Measurements from ENCODE around the gene KIF20A. TPM values are rescaled to one million over a fixed set of nuclear protein-coding genes. Genes with fewer than 3 reads are reported as not detected.
A peak's percentile ranks its signal among the peaks of the same experiment; 100 is the strongest.

The KIF20A gene
- total RNA-seq (ENCODE audit: unreplicated experiment), result 8.7 TPM
- long read RNA-seq, partial matches to known transcripts, result 0 of 4 reads
- long read RNA-seq, other reads (novel, unspliced or antisense), result 0 of 4 reads

GRCh38 chr5:138178516-138179276, at the start of gene KIF20A, which contains the start of gene BRD8:
TSS of gene KIF20A (plus strand) at chr5:138179112. CDS start at chr5:138179681, 569 bp downstream.
TSS of gene BRD8 (minus strand) at chr5:138178630. CDS start at chr5:138178614, 16 bp downstream.
- DNase-seq, result peak; percentile 91
- no peak for TF ChIP-seq CTCF (IDR thresholded peaks at IDR 0.05; ENCODE audit: partially characterized antibody, unreplicated experiment)
- Mint-ChIP-seq H3K27me3 (ENCODE audit: unreplicated experiment) (peaks cover 3% of the 10 kb centered on the region), H3K27ac (ENCODE audit: unreplicated experiment) (no peak within 1 kb of the TSS), H3K36me3 (ENCODE audit: unreplicated experiment) (no peaks in the 10 kb centered on the region), H3K4me1 (ENCODE audit: low read depth, unreplicated experiment) (peaks cover 7% of the 10 kb centered on the region), H3K4me3 (ENCODE audit: unreplicated experiment) (no peak within 1 kb of the TSS), H3K9me3 (ENCODE audit: unreplicated experiment) (no peaks in the 10 kb centered on the region)

- TF ChIP-seq CTCF (IDR thresholded peaks at IDR 0.05; ENCODE audit: partially characterized antibody, unreplicated experiment), result no peak
- H3K4me1 Mint-ChIP-seq (ENCODE audit: low read depth, unreplicated experiment), result no peaks in the 10 kb centered on the region
Observed at GRCh38 chr5:138129347-138129746, 49.6 kb upstream of the KIF20A start.

GRCh38 chr5:138132543-138132942, 46.4 kb upstream of the KIF20A start:
- DNase-seq, result no peak
- H3K36me3 Mint-ChIP-seq (ENCODE audit: unreplicated experiment), result no peaks in the 10 kb centered on the region
- H3K4me1 Mint-ChIP-seq (ENCODE audit: low read depth, unreplicated experiment), result no peaks in the 10 kb centered on the region
- H3K27ac Mint-ChIP-seq (ENCODE audit: unreplicated experiment), result no peak overlapping the region
- H3K9me3 Mint-ChIP-seq (ENCODE audit: unreplicated experiment), result no peaks in the 10 kb centered on the region
- TF ChIP-seq CTCF (IDR thresholded peaks at IDR 0.05; ENCODE audit: partially characterized antibody, unreplicated experiment), result no peak
- H3K4me3 Mint-ChIP-seq (ENCODE audit: unreplicated experiment), result no peak overlapping the region
- no peaks in the 10 kb centered on the region for H3K27me3 Mint-ChIP-seq (ENCODE audit: unreplicated experiment)

More at GRCh38 chr5:138129347-138129746, 49.6 kb upstream of the KIF20A start:
- Mint-ChIP-seq H3K27me3 (ENCODE audit: unreplicated experiment) (peaks cover 2% of the 10 kb centered on the region), H3K36me3 (ENCODE audit: unreplicated experiment) (no peaks in the 10 kb centered on the region), H3K27ac (ENCODE audit: unreplicated experiment) (no peak overlapping the region), H3K4me3 (ENCODE audit: unreplicated experiment) (no peak overlapping the region), H3K9me3 (ENCODE audit: unreplicated experiment) (no peaks in the 10 kb centered on the region)
- DNase-seq, result no peak

- no peaks in the 10 kb centered on the region for H3K36me3 Mint-ChIP-seq (ENCODE audit: unreplicated experiment)
- H3K27ac Mint-ChIP-seq (ENCODE audit: unreplicated experiment), result no peak within 1 kb of the TSS
- peak; percentile 81 for DNase-seq
- no peaks in the 10 kb centered on the region for H3K27me3 Mint-ChIP-seq (ENCODE audit: unreplicated experiment)
- peak within 1 kb of the TSS; percentile 84 for H3K4me3 Mint-ChIP-seq (ENCODE audit: unreplicated experiment)
- no peaks in the 10 kb centered on the region for H3K4me1 Mint-ChIP-seq (ENCODE audit: low read depth, unreplicated experiment)
- TF ChIP-seq CTCF (IDR thresholded peaks at IDR 0.05; ENCODE audit: partially characterized antibody, unreplicated experiment), result no peak
- peaks cover 1% of the 10 kb centered on the region for H3K9me3 Mint-ChIP-seq (ENCODE audit: unreplicated experiment)
Observed at GRCh38 chr5:138138949-138139780, 39.7 kb upstream of the KIF20A start, which contains the start of gene NME5. TSS of gene NME5 (minus strand) at chr5:138139428. CDS start at chr5:138138780, 648 bp downstream.
